ENCODE measurements around the gene GSK3B. TPM values are rescaled to one million over a fixed set of nuclear protein-coding genes. Genes with fewer than 3 reads are reported as not detected.
"Not testable (repeated sequence)": the region's sequence is repeated elsewhere in the genome, so short reads cannot be mapped to it uniquely, and the experiment has no call there.

Gene GSK3B
- total RNA-seq, 1 experiment from 2014 or later = 56.5 TPM

- no peak overlapping the region for H2BK12ac ChIP-seq (ENCODE audit: insufficient read length, low read depth, low read length)
- H3K9me3 Mint-ChIP-seq = peaks cover 21 to 26% of the 10 kb centered on the region in 2 experiments
- H2AFZ ChIP-seq (ENCODE audit: low read length) = no peak overlapping the region
- H4K91ac ChIP-seq (ENCODE audit: insufficient read length, low read depth, low read length) = no peak overlapping the region
- no peaks in the 10 kb centered on the region for H3K23me2 ChIP-seq (ENCODE audit: insufficient read length, low read depth, low read length, poor library complexity, severe bottlenecking)
- no peak overlapping the region for H3K56ac ChIP-seq (ENCODE audit: insufficient read length, low read depth, low read length)
- no peak for DNase-seq
- no peak overlapping the region for H2BK120ac ChIP-seq (ENCODE audit: low read depth, low read length, poor library complexity, severe bottlenecking)
- no peak overlapping the region for H3K23ac ChIP-seq (ENCODE audit: insufficient read length, low read depth, low read length)
- H3K9ac ChIP-seq (ENCODE audit: extremely low read depth, insufficient read length, low read length) = no peak overlapping the region
- H3K4me3 Mint-ChIP-seq = no peak overlapping the region
- no peaks in the 10 kb centered on the region for H3K9me3 ChIP-seq (ENCODE audit: control insufficient read depth, low read depth, low read length)
- H3K4ac ChIP-seq (ENCODE audit: low read depth, low read length) = no peak overlapping the region
- H3K27me3 ChIP-seq (ENCODE audit: insufficient read depth, low read length) = no peaks in the 10 kb centered on the region
- H3K36me3 Mint-ChIP-seq (ENCODE audit: insufficient read depth in 1 of 3, low read depth in 3 of 3) = peaks cover 23 to 44% (median 27%) of the 10 kb centered on the region in 3 experiments
- H2AK5ac ChIP-seq (ENCODE audit: insufficient read length, low read length) = no peak overlapping the region
- no peaks in the 10 kb centered on the region for H4K20me1 ChIP-seq (ENCODE audit: control insufficient read depth, insufficient read depth, insufficient read length)
- H3K4me2 ChIP-seq (ENCODE audit: insufficient read depth, insufficient read length, low read length) = no peak overlapping the region
- H4K8ac ChIP-seq (replicated peaks; ENCODE audit: insufficient read length, low read depth, low read length) = no peak overlapping the region
- peaks cover 5% of the 10 kb centered on the region; the same call in 1 of the 2 replicates for H3K79me2 ChIP-seq (ENCODE audit: insufficient read depth, low read length)
- H3K4me1 ChIP-seq (ENCODE audit: insufficient read depth, low read length) = no peaks in the 10 kb centered on the region
- H3K18ac ChIP-seq (ENCODE audit: insufficient read length, low read depth, low read length) = no peak overlapping the region
- no peak overlapping the region for H3K27ac Mint-ChIP-seq
- no peak overlapping the region for H2BK20ac ChIP-seq (ENCODE audit: low read depth, low read length, poor library complexity, severe bottlenecking)
- no peaks in the 10 kb centered on the region for H3K27me3 Mint-ChIP-seq (ENCODE audit: low read depth)
- no peak overlapping the region for H3K27ac ChIP-seq (ENCODE audit: insufficient read length, low read depth, low read length)
- H3K79me1 ChIP-seq (ENCODE audit: insufficient read depth, low read depth, low read length, poor library complexity, severe bottlenecking) = peaks cover 10% of the 10 kb centered on the region
- no CpG with 5 or more reads among the region's 8 CpGs for WGBS (ENCODE audit: extremely low coverage, insufficient read length, low lambda C conversion rate)
- no peak overlapping the region for H4K5ac ChIP-seq (ENCODE audit: insufficient read length, low read depth, low read length)
- H3K14ac ChIP-seq (ENCODE audit: insufficient read depth, low read length) = no peak overlapping the region
- no peak overlapping the region for H2BK5ac ChIP-seq (ENCODE audit: insufficient read length, low read length)
- H3T11ph ChIP-seq (ENCODE audit: low read length) = no peak overlapping the region
- no peak overlapping the region for H2BK15ac ChIP-seq (ENCODE audit: low read depth, low read length)
- H3K4me1 Mint-ChIP-seq = peaks cover 3 to 7% of the 10 kb centered on the region in 2 experiments; a peak in 1 of 4 replicates
- TF ChIP-seq CTCF (conservative IDR thresholded peaks at IDR 0.05) = no peak
These were observed 104.1 kb downstream of the GSK3B start for GRCh38 chr3:119989981-119990655.

- no CpG with 5 or more reads among the region's 4 CpGs for WGBS (ENCODE audit: extremely low coverage, insufficient read length, low lambda C conversion rate)
- not testable (repeated sequence) for H2AK5ac ChIP-seq (ENCODE audit: insufficient read length, low read length); H3K23ac ChIP-seq (ENCODE audit: insufficient read length, low read depth, low read length); H3K79me2 ChIP-seq (ENCODE audit: insufficient read depth, low read length); H3K14ac ChIP-seq (ENCODE audit: insufficient read depth, low read length); H4K5ac ChIP-seq (ENCODE audit: insufficient read length, low read depth, low read length); H2AFZ ChIP-seq (ENCODE audit: low read length); H3K27ac ChIP-seq (ENCODE audit: insufficient read length, low read depth, low read length); H2BK12ac ChIP-seq (ENCODE audit: insufficient read length, low read depth, low read length); H3K27ac Mint-ChIP-seq; H3K18ac ChIP-seq (ENCODE audit: insufficient read length, low read depth, low read length); H3T11ph ChIP-seq (ENCODE audit: low read length); H2BK5ac ChIP-seq (ENCODE audit: insufficient read length, low read length); H3K4me1 Mint-ChIP-seq; H3K27me3 ChIP-seq (ENCODE audit: insufficient read depth, low read length); H2BK120ac ChIP-seq (ENCODE audit: low read depth, low read length, poor library complexity, severe bottlenecking); H2BK15ac ChIP-seq (ENCODE audit: low read depth, low read length); H4K91ac ChIP-seq (ENCODE audit: insufficient read length, low read depth, low read length); H3K27me3 Mint-ChIP-seq (ENCODE audit: low read depth); H4K20me1 ChIP-seq (ENCODE audit: control insufficient read depth, insufficient read depth, insufficient read length); H2BK20ac ChIP-seq (ENCODE audit: low read depth, low read length, poor library complexity, severe bottlenecking); H4K8ac ChIP-seq (replicated peaks; ENCODE audit: insufficient read length, low read depth, low read length); H3K56ac ChIP-seq (ENCODE audit: insufficient read length, low read depth, low read length); H3K23me2 ChIP-seq (ENCODE audit: insufficient read length, low read depth, low read length, poor library complexity, severe bottlenecking); H3K4me2 ChIP-seq (ENCODE audit: insufficient read depth, insufficient read length, low read length); H3K9me3 ChIP-seq (ENCODE audit: control insufficient read depth, low read depth, low read length); H3K4ac ChIP-seq (ENCODE audit: low read depth, low read length); H3K4me3 Mint-ChIP-seq; H3K9ac ChIP-seq (ENCODE audit: extremely low read depth, insufficient read length, low read length); DNase-seq; H3K4me1 ChIP-seq (ENCODE audit: insufficient read depth, low read length)
- peaks cover 38% of the 10 kb centered on the region in 2 experiments for H3K9me3 Mint-ChIP-seq
- peaks cover 26 to 60% (median 45%) of the 10 kb centered on the region in 3 experiments for H3K36me3 Mint-ChIP-seq (ENCODE audit: insufficient read depth in 1 of 3, low read depth in 3 of 3)
- peaks cover 10% of the 10 kb centered on the region for H3K79me1 ChIP-seq (ENCODE audit: insufficient read depth, low read depth, low read length, poor library complexity, severe bottlenecking)
These were observed 107.4 kb downstream of the GSK3B start for GRCh38 chr3:119986812-119987211.
